Ascending aorta (tissue), 2 donors: ENCODE results near the gene IQCH. TPM values are rescaled to one million over a fixed set of nuclear protein-coding genes. Genes with fewer than 3 reads are reported as not detected.
A peak's percentile ranks its signal among the peaks of the same experiment; 100 is the strongest.
"Not testable (repeated sequence)": the region's sequence is repeated elsewhere in the genome, so short reads cannot be mapped to it uniquely, and the experiment has no call there.

ENCODE experiments used
- DNase-seq, 2 donors: peaks; one replicate each; pipeline ENCODE4 v3.0.0-alpha.2; 2019; ENCODE audit warnings: low spot score in 2 of 2
- H3K27ac ChIP-seq, 2 donors: fragments of 200-600 bp; sonication (generic); one replicate each; pipeline ENCODE4 v1.5.1; 2016 to 2017; ENCODE audit warnings: mild to moderate bottlenecking in 1 of 2
- H3K27me3 ChIP-seq: fragments of 200-600 bp; sonication (generic); one replicate; pipeline ENCODE4 v1.5.1; 2017
- H3K36me3 ChIP-seq, 2 donors: fragments of 200-600 bp; sonication (generic); one replicate each; pipeline ENCODE4 v1.5.1; 2016
- H3K4me1 ChIP-seq, 2 donors: fragments of 200-600 bp; sonication (generic); one replicate each; pipeline ENCODE4 v1.5.1; 2016 to 2017; ENCODE audit warnings: mild to moderate bottlenecking in 1 of 2
- H3K4me3 ChIP-seq, 2 donors: fragments of 200-600 bp; sonication (generic); one replicate each; pipeline ENCODE4 v1.5.1; 2016 to 2017; ENCODE audit warnings: mild to moderate bottlenecking in 1 of 2
- H3K9me3 ChIP-seq, 2 donors: fragments of 200-600 bp; sonication (generic); one replicate each; pipeline ENCODE4 v1.5.1; 2016
- intact Hi-C: fragments of 100-400 bp; cut with DNase I; formaldehyde crosslinking; loops from one replicate; pipeline ENCODE4 v1.15.1; 2023
- total RNA-seq: library from RNA; depleted of rRNA; stranded (reverse); fragments of >200 nt; gene quantifications from one replicate; pipeline ENCODE4 v1.1.0, GENCODE V29; 2016
- TF ChIP-seq, protein P1 (sequence below), 3 experiments: fragments of 200-600 bp in 2 of 3; fragments of 450-650 bp in 1 of 3; sonication (generic) in 2 of 3; IDR thresholded peaks; one replicate each; pipeline ENCODE4 v1.5.1; 2016 to 2019; ENCODE audit warnings: antibody characterized with exemption in 3 of 3, mild to moderate bottlenecking in 1 of 3, moderate library complexity in 1 of 3

IQCH gene
- total RNA-seq, 1 donor from 2014 or later, result not detected

DNA sequence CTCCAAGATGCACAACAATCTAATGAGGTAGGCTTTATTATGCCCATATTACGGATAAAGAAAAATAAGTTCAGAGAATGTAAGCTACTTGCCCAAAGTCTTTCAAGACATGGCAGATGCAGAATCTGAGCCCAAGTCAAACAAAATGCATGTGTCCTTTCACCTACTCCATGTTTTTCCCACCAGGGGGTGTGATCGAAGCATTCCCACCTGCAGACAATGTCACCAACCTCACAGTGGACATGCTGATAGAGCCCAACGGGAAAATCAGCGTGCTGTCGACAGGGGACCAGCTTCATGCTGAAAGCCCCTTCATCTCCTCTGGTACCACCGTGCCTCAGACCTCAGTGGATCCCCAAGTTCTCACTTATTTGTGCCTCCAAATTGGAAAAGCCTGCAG lies 166.5 kb downstream of the IQCH start:
- Histone ChIP-seq H3K27ac (no peak overlapping the region), H3K4me3 (no peak overlapping the region), H3K4me1 (no peaks in the 10 kb centered on the region), H3K27me3 (no peaks in the 10 kb centered on the region), H3K36me3 (no peaks in the 10 kb centered on the region), H3K9me3 (no peaks in the 10 kb centered on the region)
- intact Hi-C loops, result no loop called here
- TF ChIP-seq, protein P1, sequence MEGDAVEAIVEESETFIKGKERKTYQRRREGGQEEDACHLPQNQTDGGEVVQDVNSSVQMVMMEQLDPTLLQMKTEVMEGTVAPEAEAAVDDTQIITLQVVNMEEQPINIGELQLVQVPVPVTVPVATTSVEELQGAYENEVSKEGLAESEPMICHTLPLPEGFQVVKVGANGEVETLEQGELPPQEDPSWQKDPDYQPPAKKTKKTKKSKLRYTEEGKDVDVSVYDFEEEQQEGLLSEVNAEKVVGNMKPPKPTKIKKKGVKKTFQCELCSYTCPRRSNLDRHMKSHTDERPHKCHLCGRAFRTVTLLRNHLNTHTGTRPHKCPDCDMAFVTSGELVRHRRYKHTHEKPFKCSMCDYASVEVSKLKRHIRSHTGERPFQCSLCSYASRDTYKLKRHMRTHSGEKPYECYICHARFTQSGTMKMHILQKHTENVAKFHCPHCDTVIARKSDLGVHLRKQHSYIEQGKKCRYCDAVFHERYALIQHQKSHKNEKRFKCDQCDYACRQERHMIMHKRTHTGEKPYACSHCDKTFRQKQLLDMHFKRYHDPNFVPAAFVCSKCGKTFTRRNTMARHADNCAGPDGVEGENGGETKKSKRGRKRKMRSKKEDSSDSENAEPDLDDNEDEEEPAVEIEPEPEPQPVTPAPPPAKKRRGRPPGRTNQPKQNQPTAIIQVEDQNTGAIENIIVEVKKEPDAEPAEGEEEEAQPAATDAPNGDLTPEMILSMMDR (IDR thresholded peaks at IDR 0.05), result no peak
- no peak for DNase-seq

DNA sequence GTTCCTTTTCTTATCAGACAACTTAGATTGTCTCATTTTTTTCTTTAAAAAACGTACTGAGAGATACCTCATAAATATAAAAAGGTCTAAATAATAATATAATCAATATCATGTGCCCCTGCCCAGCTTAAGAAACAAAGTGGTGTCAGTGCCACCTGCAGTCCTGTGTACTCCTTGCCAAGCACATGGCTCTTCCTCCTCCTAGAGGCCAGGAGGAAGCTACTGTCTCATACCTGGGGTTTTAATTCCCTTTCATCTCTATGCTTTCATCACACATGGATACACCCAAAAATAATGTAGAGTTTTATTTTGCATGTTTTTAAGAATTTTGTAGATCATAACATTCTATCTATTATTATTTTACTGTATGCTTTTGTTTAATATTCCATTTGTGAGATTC lies 167.7 kb downstream of the IQCH start:
- Histone ChIP-seq H3K27ac (no peak overlapping the region), H3K27me3 (no peaks in the 10 kb centered on the region), H3K36me3 (no peaks in the 10 kb centered on the region), H3K4me3 (no peak overlapping the region), H3K9me3 (no peaks in the 10 kb centered on the region), H3K4me1 (no peaks in the 10 kb centered on the region)
- TF ChIP-seq, protein P1 (IDR thresholded peaks at IDR 0.05), result no peak
- no peak for DNase-seq
- intact Hi-C loops, result no loop called here

DNA sequence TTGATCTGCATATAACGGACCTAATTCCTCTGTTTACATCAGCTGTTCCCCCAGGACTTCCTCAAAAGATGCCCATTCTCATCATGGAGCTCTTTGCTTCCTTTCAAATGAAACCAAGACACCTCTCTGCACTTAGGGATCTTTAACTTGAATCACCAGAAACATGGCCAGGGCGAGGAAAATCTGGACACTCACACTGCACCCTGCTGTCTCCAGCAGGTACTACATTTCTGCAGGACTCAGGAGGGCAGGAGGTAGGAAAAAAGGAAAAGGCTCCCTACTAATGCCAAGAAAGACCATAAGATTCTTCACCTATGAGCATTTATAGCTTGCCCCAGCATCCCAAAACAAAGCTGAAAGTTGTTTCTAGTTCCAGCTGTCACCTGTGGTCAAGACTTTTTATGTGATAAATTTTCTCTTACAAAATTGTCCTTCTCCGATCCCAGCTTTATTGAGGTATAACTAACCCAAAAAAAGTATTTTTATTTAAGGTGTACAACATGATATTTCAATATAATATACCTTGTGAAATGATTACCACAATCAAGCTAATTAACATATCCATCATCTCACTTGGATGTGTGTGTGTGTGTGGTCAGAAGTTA lies 179.0 kb downstream of the IQCH start:
- Histone ChIP-seq H3K36me3 (no peaks in the 10 kb centered on the region), H3K9me3 (no peaks in the 10 kb centered on the region), H3K4me3 (no peak overlapping the region), H3K27me3 (no peaks in the 10 kb centered on the region), H3K27ac (no peak overlapping the region), H3K4me1 (no peaks in the 10 kb centered on the region)
- no peak for DNase-seq
- intact Hi-C loops, result loop anchor here (1.0 kb wide), 1 partner anchor 487 kb away; no protein-coding TSS in a partner anchor
- TF ChIP-seq, protein P1 (IDR thresholded peaks at IDR 0.05), result peak; percentile 59 to 80 (median 74)

DNA sequence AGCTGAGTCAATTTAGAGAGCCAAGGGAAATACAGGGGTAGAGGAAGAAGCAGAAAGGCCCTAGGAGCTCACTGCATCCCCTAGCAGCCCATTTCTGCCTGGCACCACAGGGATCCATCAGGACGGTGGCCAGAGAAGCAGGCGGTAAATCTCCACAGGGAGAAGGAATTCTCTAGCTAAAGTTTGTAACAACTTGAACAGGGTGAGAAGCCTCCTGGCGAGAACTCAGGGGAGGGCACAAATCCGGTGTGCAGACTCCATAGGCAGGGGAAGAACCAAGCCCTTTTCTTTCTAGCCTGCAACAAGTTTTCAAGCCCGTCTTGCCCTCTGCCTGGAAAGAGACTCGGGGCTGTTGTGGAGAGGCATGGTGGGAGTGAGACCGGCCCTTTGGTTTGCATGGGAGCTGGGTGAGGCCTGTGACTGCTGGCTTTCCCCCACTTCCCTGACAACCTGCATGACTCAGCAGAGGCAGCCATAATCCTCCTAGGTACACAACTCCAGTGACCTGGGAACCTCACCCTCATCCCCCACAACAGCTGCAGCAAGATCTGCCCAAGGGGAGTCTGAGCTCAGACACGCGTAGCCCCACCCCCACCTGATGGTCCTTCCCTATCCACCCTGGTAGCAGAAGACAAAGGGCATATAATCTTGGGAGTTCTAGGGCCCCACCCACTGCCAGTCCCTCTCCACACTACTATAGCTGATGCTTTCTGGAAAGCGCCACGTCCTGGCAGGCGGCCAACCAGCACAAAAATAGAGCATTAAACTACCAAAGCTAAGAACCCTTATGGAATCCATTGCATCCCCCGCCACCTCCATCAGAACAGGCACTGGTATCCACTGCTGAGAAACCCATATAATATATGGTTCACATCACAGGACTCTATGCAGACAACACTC lies 182.0 kb downstream of the IQCH start:
- H3K36me3 ChIP-seq, H3K27me3 ChIP-seq, H3K27ac ChIP-seq, intact Hi-C loops, H3K4me3 ChIP-seq, H3K9me3 ChIP-seq, DNase-seq, H3K4me1 ChIP-seq: not testable (repeated sequence)

DNA sequence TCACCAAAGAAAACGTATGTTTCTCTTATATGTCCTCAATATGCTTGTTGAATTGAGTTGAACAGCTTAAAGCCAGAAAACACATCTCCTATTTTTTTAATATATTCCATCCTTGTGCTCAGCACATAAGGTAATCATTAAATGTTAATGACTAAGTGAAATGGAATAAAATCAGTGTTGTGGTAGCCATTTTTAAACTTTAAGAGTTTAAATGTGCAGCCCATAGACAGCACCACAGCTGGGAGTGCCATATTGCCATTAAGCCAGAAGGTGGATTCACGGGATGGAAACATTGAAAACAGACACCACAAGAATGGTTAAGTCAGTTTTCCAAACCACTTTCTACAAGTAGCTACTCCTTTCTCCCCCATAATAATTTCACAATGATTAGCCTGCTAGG lies 189.5 kb downstream of the IQCH start:
- intact Hi-C loops, result no loop called here
- Histone ChIP-seq H3K4me3 (no peak overlapping the region), H3K4me1 (no peaks in the 10 kb centered on the region), H3K27ac (no peak overlapping the region), H3K36me3 (no peaks in the 10 kb centered on the region), H3K9me3 (no peaks in the 10 kb centered on the region), H3K27me3 (no peaks in the 10 kb centered on the region)
- DNase-seq, result no peak
- TF ChIP-seq, protein P1 (IDR thresholded peaks at IDR 0.05), result no peak

DNA sequence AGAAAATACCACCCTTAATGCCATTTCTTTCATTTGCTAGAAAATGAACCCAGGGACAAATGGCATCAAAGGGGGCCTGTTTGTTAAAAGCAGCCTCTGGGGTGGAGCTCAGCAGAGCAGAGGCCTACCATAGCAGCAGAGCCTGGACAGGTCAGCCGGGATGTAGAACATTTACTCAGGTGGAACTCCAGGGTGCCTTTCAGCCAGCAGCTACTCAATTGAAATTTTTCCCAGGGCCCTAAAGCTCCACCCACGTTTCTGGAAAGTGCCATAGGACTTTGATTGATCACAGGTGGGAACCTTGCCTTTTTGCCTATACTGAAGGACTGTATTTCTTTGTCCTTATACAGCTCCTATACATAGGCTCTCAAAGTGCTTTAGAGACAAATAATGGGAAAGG lies 191.9 kb downstream of the IQCH start:
- intact Hi-C loops, result no loop called here
- Histone ChIP-seq H3K27ac (no peak overlapping the region), H3K9me3 (no peaks in the 10 kb centered on the region), H3K36me3 (no peaks in the 10 kb centered on the region), H3K4me3 (no peak overlapping the region), H3K4me1 (no peaks in the 10 kb centered on the region), H3K27me3 (no peaks in the 10 kb centered on the region)
- DNase-seq, result no peak
- TF ChIP-seq, protein P1 (IDR thresholded peaks at IDR 0.05), result no peak

DNA sequence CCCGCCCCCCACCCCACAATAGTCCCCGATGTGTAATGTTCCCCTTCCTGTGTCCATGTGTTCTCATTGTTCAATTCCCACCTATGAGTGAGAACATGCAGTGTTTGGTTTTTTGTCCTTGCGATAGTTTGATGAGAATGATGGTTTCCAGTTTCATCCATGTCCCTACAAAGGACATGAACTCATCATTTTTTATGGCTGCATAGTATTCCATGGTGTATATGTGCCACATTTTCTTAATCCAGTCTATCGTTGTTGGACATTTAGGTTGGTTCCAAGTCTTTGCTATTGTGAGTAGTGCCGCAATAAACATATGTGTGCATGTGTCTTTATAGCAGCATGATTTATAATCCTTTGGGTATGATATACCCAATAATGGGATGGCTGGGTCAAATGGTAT lies 193.8 kb downstream of the IQCH start:
- H3K27me3 ChIP-seq, H3K36me3 ChIP-seq, DNase-seq, H3K9me3 ChIP-seq, intact Hi-C loops, H3K4me1 ChIP-seq, H3K4me3 ChIP-seq, H3K27ac ChIP-seq: not testable (repeated sequence)

DNA sequence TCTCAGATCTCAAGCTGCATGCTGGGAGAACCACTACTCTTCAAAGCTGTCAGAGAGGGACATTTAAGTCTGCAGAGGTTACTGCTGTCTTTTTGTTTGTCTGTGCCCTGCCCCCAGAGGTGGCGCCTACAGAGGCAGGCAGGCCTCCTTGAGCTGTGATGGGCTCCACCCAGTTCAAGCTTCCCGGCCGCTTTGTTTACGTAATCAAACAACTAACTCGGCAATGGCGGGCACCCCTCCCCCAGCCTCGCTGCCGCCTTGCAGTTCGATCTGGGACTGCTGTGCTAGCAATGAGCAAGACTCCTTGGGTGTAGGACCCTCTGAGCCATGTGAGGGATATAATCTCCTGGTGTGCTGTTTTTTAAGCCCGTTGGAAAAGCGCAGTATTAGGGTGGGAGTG lies 199.1 kb downstream of the IQCH start:
- H3K9me3 ChIP-seq, H3K27me3 ChIP-seq, H3K4me3 ChIP-seq, H3K36me3 ChIP-seq, intact Hi-C loops, H3K4me1 ChIP-seq, H3K27ac ChIP-seq, DNase-seq: not testable (repeated sequence)
